Gastrocnemius medialis (tissue), 4 donors: ENCODE measurements around the gene PIK3R3. TPM values are rescaled to one million over a fixed set of nuclear protein-coding genes. Genes with fewer than 3 reads are reported as not detected.

Experiments
- ATAC-seq, 2 donors: fragments of 150-250 bp; one replicate each; pipeline ENCODE4 v1.9.1; 2016
- DNase-seq, 2 donors: peaks; one replicate each; pipeline ENCODE4 v3.0.0-alpha.2; 2019
- H3K27ac ChIP-seq, 4 donors: fragments of 200-600 bp; sonication (generic); 1 replicate in 1 of 4; 2 replicates in 3 of 4; pipeline ENCODE4 v1.5.1; 2016 to 2018; ENCODE audit warnings: mild to moderate bottlenecking in 2 of 4, moderate library complexity in 1 of 4
- H3K27me3 ChIP-seq, 3 donors: fragments of 200-600 bp; sonication (generic) in 2 of 3; 1 replicate in 1 of 3; 2 replicates in 2 of 3; pipeline versions ENCODE4 v1.5.1 to v1.6.0; 2016 to 2019; ENCODE audit warnings: mild to moderate bottlenecking in 1 of 3, moderate library complexity in 1 of 3
- H3K36me3 ChIP-seq, 2 donors: fragments of 200-600 bp; sonication (generic) in 1 of 2; one replicate each; pipeline ENCODE4 v1.5.1; 2017 to 2018
- H3K4me1 ChIP-seq, 2 donors: fragments of 200-600 bp; sonication (generic) in 1 of 2; one replicate each; pipeline ENCODE4 v1.5.1; 2016 to 2017; ENCODE audit warnings: mild to moderate bottlenecking in 2 of 2
- H3K4me3 ChIP-seq, 4 donors: fragments of 200-600 bp; sonication (generic) in 3 of 4; 1 replicate in 1 of 4; 2 replicates in 3 of 4; pipeline ENCODE4 v1.5.1; 2016 to 2019; ENCODE audit warnings: mild to moderate bottlenecking in 2 of 4
- H3K9me3 ChIP-seq, 3 donors: fragments of 200-600 bp; sonication (generic) in 2 of 3; 1 replicate in 1 of 3; 2 replicates in 2 of 3; pipeline ENCODE4 v1.5.1; 2016 to 2019
- POLR2A ChIP-seq, 2 donors: fragments of 450-650 bp; IDR thresholded peaks; one replicate each; pipeline ENCODE4 v1.6.1; 2017; ENCODE audit warnings: antibody characterized with exemption in 2 of 2, mild to moderate bottlenecking in 2 of 2, moderate library complexity in 2 of 2
- in situ Hi-C, 4 donors: fragments of 200-750 bp; cut with MboI; loops; one replicate each; pipeline versions ENCODE4 v1.15.0 to v1.8.0; 2017; ENCODE audit warnings: low sequenced_read_pairs in 4 of 4
- intact Hi-C: fragments of 100-400 bp; cut with DNase I; formaldehyde crosslinking; loops from one replicate; pipeline ENCODE4 v1.15.1; 2023; ENCODE audit warnings: low total_unique reads
- total RNA-seq, 4 donors: library from RNA; depleted of rRNA; stranded (reverse); fragments of >200 nt; gene quantifications; one replicate each; pipeline versions ENCODE4 v1.1.0 to v1.2.3, GENCODE V29; 2016
- TF ChIP-seq, protein P1 (sequence below), 5 experiments: fragments of 450-650 bp in 3 of 5; fragments of 200-600 bp in 2 of 5; sonication (generic) in 2 of 5; IDR thresholded peaks in 4 of 5; conservative IDR thresholded peaks in 1 of 5; 1 replicate in 4 of 5; 2 replicates in 1 of 5; pipeline ENCODE4 v1.5.1; 2016 to 2019; ENCODE audit warnings: antibody characterized with exemption in 5 of 5, mild to moderate bottlenecking in 3 of 5, moderate library complexity in 3 of 5

The PIK3R3 gene
- total RNA-seq, 4 donors from 2014 or later = 12.1 to 23.8 (median 15.9) TPM

- Histone ChIP-seq H3K4me1 (peaks cover 43 to 59% of the 10 kb centered on the region in 2 donors), H3K27ac (peak overlapping the region; percentile 29 to 79 (median 68)), H3K4me3 (no peak overlapping the region), H3K9me3 (no peaks in the 10 kb centered on the region), H3K36me3 (no peaks in the 10 kb centered on the region), H3K27me3 (no peaks in the 10 kb centered on the region)
- DNase-seq (no peak), ATAC-seq (no peak)
- TF ChIP-seq, protein P1, sequence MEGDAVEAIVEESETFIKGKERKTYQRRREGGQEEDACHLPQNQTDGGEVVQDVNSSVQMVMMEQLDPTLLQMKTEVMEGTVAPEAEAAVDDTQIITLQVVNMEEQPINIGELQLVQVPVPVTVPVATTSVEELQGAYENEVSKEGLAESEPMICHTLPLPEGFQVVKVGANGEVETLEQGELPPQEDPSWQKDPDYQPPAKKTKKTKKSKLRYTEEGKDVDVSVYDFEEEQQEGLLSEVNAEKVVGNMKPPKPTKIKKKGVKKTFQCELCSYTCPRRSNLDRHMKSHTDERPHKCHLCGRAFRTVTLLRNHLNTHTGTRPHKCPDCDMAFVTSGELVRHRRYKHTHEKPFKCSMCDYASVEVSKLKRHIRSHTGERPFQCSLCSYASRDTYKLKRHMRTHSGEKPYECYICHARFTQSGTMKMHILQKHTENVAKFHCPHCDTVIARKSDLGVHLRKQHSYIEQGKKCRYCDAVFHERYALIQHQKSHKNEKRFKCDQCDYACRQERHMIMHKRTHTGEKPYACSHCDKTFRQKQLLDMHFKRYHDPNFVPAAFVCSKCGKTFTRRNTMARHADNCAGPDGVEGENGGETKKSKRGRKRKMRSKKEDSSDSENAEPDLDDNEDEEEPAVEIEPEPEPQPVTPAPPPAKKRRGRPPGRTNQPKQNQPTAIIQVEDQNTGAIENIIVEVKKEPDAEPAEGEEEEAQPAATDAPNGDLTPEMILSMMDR (IDR thresholded peaks at IDR 0.05 in 4 of 5, conservative IDR thresholded peaks at IDR 0.05 in 1 of 5) = no peak
- no peak for TF ChIP-seq POLR2A (IDR thresholded peaks at IDR 0.05)
- intact Hi-C loops = no loop called here
- in situ Hi-C loops = no loop called here
Observed at GRCh38 chr1:46041551-46041950, 90.9 kb downstream of the PIK3R3 start.

DNA sequence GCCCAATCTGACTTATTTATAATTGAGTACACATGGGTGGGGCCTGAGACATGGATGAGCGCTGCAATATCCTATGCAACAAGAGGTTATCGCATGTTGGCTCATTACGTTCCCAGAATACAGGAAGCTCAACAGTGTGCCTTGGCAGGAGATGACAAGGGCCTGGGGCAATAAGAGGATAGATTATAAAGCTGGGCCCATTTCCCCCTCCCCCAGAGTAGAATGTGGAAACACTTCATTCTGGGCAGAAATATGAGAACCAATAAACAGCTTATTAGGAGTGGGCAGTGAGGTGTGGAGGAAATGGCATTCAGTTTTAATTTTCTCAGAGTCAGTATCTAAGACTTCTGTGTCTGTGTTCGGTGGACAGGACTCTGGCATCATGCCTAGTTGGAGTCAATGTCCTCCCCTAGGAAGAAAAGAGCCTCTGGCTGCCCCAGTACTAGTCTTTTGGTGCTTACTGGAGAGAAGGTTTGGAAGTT is 92.8 kb downstream of the PIK3R3 start:
- peaks cover 43 to 65% of the 10 kb centered on the region in 2 donors for H3K4me1 ChIP-seq
- H3K36me3 ChIP-seq = peaks cover 0 to 14% of the 10 kb centered on the region in 2 donors
- TF ChIP-seq, protein P1 (IDR thresholded peaks at IDR 0.05 in 4 of 5, conservative IDR thresholded peaks at IDR 0.05 in 1 of 5) = no peak
- no peak for TF ChIP-seq POLR2A (IDR thresholded peaks at IDR 0.05)
- in situ Hi-C loops (loop anchor here (5.0 to 10.0 kb wide), 3 partner anchors 138 to 185 kb away; partner anchors contain the start of genes P3R3URF (in 1 of the 4) and TSPAN1 (in 1 of the 4)), intact Hi-C loops (loop anchor here (5.0 kb wide), 1 partner anchor 93 kb away; the partner anchor contains the start of gene PIK3R3)
- H3K27me3 ChIP-seq = no peaks in the 10 kb centered on the region
- ATAC-seq = peak in 1 of 2 donors; percentile 43
- H3K27ac ChIP-seq = peak overlapping the region; percentile 45 to 79 (median 68)
- no peak overlapping the region for H3K4me3 ChIP-seq
- H3K9me3 ChIP-seq = no peaks in the 10 kb centered on the region
- DNase-seq = no peak

DNA sequence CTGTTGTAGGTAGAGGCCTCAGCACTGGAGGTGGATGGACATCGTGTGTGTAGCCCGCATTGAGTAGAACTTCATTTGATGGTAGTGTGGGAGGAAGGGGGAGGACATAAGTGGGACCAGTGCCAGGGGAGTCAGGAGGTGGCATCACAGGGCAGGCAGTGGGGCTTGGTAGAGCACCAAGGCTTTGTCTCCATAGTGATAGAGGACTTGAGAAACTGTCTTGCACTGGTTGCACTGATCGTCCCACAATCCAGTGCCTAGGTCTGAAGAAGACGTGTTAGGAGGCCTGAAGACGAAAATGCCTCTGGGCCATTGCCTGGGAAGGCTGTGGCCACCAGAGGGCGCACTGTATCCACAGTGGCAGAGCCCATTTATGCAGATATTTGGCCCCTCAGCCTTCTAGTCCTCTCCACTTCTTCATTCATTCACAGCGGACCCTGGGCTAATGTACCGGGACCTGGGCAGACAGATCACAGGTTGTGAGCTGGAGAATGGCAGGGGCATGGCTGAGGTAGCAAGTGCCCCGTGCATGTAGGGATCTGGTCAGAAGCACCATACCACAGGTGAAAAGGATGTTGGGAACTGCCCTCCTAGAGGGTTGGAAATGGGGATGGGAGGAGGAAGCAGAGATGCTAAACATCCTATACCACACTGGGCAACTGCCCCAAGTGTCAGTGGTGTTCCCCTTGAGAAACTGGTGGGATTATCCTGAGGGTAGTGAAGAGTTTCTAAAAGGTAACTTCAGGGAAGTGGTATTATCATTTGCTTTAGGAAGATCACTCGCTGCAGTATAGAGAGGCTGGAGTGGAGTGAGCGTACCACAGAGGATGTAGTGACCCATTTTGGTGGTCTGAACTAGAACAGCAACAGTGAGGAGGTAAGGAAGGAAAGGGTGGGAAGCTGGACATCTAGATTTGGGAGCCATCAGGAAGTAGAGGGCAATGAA is 95.3 kb downstream of the PIK3R3 start:
- Histone ChIP-seq H3K4me3 (no peak overlapping the region), H3K4me1 (peaks cover 40 to 53% of the 10 kb centered on the region in 2 donors), H3K27ac (peak overlapping the region; percentile 62 to 79 (median 74)), H3K36me3 (peaks cover 0 to 38% of the 10 kb centered on the region in 2 donors), H3K9me3 (no peaks in the 10 kb centered on the region), H3K27me3 (no peaks in the 10 kb centered on the region)
- DNase-seq = peak; percentile 62 to 85
- intact Hi-C loops = loop anchor here (1.0 to 5.0 kb wide), 3 partner anchors 95 to 186 kb away; partner anchors contain the start of gene PIK3R3
- TF ChIP-seq, protein P1 (IDR thresholded peaks at IDR 0.05 in 4 of 5, conservative IDR thresholded peaks at IDR 0.05 in 1 of 5) = peak; percentile 95 to 97 (median 97)
- TF ChIP-seq POLR2A (IDR thresholded peaks at IDR 0.05) = no peak
- in situ Hi-C loops = loop anchor here (5.0 to 10.0 kb wide), 3 partner anchors 140 to 188 kb away; partner anchors contain the start of genes P3R3URF (in 1 of the 4) and TSPAN1 (in 1 of the 4)
- peak; percentile 60 to 63 for ATAC-seq

DNA sequence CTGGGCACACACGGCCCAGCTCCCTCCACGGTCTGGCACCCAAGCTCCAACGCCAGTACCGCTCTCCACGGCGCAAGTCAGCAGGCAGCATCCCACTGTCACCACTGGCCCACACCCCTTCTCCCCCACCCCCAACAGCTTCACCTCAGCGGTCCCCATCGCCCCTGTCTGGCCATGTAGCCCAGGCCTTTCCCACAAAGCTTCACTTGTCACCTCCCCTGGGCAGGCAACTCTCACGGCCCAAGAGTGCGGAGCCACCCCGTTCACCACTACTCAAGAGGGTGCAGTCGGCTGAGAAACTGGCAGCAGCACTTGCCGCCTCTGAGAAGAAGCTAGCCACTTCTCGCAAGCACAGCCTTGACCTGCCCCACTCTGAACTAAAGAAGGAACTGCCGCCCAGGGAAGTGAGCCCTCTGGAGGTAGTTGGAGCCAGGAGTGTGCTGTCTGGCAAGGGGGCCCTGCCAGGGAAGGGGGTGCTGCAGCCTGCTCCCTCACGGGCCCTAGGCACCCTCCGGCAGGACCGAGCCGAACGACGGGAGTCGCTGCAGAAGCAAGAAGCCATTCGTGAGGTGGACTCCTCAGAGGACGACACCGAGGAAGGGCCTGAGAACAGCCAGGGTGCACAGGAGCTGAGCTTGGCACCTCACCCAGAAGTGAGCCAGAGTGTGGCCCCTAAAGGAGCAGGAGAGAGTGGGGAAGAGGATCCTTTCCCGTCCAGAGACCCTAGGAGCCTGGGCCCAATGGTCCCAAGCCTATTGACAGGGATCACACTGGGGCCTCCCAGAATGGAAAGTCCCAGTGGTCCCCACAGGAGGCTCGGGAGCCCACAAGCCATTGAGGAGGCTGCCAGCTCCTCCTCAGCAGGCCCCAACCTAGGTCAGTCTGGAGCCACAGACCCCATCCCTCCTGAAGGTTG is 97.6 kb downstream of the PIK3R3 start:
- in situ Hi-C loops = loop anchor here (5.0 to 10.0 kb wide), 3 partner anchors 142 to 190 kb away; partner anchors contain the start of genes P3R3URF (in 1 of the 4) and TSPAN1 (in 1 of the 4)
- H3K27ac ChIP-seq = peak overlapping the region; percentile 62 to 79 (median 74)
- no peak overlapping the region for H3K4me3 ChIP-seq
- H3K9me3 ChIP-seq = no peaks in the 10 kb centered on the region
- peaks cover 0 to 61% of the 10 kb centered on the region in 2 donors for H3K36me3 ChIP-seq
- peaks cover 17 to 39% of the 10 kb centered on the region in 2 donors for H3K4me1 ChIP-seq
- no peak for DNase-seq
- TF ChIP-seq POLR2A (IDR thresholded peaks at IDR 0.05) = no peak
- TF ChIP-seq, protein P1 (IDR thresholded peaks at IDR 0.05 in 4 of 5, conservative IDR thresholded peaks at IDR 0.05 in 1 of 5) = no peak
- ATAC-seq = no peak
- H3K27me3 ChIP-seq = no peaks in the 10 kb centered on the region
- intact Hi-C loops = loop anchor here (5.0 kb wide), 1 partner anchor 97 kb away; the partner anchor contains the start of gene PIK3R3
